Measurements from ENCODE around the gene SLC44A1.
"Not testable (repeated sequence)": the region's sequence is repeated elsewhere in the genome, so short reads cannot be mapped to it uniquely, and the experiment has no call there.

The SLC44A1 gene

DNA sequence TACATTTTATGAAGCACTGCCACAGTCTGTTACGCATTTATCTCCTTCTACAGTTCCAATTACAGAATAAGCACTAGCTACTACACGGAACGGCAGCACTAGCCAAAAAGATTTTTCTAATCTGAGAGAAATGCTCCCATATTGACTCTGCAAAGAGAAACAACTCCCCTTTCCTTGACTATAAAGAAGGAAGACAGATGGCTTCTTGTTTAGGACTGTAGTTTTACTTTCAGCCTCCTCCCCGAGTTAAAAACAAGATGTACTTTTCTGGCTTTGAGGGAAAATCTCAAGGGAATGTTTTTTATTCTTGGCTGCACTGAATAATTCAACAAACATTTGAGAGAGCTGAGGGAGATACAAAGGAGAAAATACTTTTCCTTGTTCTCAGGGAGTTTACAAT is 1.9 kb upstream of the SLC44A1 start:
- DNase-seq (ENCODE audit: low spot score) = no peak

- peak; percentile 22 for DNase-seq (ENCODE audit: low spot score)
Observed at GRCh38 chr9:105243015-105243686, 1.3 kb upstream of the SLC44A1 start.

DNA sequence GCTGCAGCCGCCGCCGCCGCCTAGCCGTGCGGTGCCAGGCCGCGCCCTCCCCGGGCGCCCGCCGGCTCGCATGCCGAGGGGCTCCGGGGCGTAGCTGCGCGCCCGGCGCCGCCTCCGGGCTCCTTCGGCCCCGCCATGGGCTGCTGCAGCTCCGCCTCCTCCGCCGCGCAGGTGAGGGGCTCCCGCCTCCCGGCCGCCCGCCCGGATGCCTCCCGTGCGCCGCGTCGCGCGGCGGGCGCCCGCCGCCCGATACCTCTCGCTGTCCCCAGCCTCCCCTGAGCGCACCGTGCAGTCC is 230 bp downstream of the SLC44A1 start:
- no peak for DNase-seq (ENCODE audit: low spot score)

- DNase-seq (ENCODE audit: low spot score) = peak; percentile 67
Observed at GRCh38 chr9:105245029-105245890, 809 bp downstream of the SLC44A1 start.

GRCh38 chr9:105245891-105246161 is 1.4 kb downstream of the SLC44A1 start:
- DNase-seq (ENCODE audit: low spot score) = no peak

GRCh38 chr9:105246656-105247173 is 2.3 kb downstream of the SLC44A1 start:
- DNase-seq (ENCODE audit: low spot score) = no peak

- no peak for DNase-seq (ENCODE audit: low spot score)
Observed at GRCh38 chr9:105248691-105249090, 4.2 kb downstream of the SLC44A1 start.

- no peak for DNase-seq (ENCODE audit: low spot score)
Observed at GRCh38 chr9:105251133-105251532, 6.7 kb downstream of the SLC44A1 start.

- DNase-seq (ENCODE audit: low spot score) = no peak
Observed at GRCh38 chr9:105251733-105252404, 7.4 kb downstream of the SLC44A1 start.

GRCh38 chr9:105252405-105252756 is 7.9 kb downstream of the SLC44A1 start:
- no peak for DNase-seq (ENCODE audit: low spot score)

DNA sequence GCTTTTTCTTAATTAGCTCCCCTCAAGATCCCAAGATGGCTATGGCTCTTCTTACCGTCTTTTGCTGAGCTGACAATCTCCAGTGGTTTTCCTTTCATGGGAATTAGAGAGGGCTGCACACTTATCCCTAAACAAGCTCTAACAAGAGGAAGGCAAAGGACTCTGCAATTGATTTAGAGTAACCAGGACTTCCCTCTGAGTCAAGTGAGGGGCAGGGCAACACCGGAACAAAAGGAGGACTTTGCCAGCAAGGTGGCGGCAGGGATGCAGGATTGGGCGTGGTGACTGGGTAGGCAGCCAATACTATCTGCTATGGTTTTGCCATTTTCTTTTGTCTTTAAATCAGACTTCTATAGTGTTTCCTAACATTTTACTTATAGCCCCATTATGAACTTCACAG is 9.8 kb downstream of the SLC44A1 start:
- DNase-seq (ENCODE audit: low spot score) = no peak

GRCh38 chr9:105255421-105255820 is 11.0 kb downstream of the SLC44A1 start:
- no peak for DNase-seq (ENCODE audit: low spot score)

- DNase-seq (ENCODE audit: low spot score) = not testable (repeated sequence)
Observed at GRCh38 chr9:105256569-105256968, 12.1 kb downstream of the SLC44A1 start.

DNA sequence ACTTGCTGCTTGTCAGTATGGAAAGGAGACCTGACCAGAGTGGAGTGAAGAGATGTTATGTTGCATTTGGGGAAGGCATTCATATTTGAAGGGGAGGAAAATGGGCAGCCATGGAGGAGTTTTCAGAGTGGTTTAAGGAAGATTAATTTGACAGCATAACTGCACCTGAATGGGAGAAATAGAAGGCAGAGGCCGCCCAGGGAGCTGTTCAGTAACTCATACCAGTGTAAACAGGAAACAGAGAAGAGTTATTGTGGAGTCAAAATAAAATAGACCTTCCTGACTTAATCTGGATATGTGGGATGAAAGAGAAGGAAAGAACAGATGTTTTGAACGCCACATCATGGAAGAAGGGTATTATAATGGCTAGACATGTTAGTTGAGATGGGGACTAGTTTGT is 13.4 kb downstream of the SLC44A1 start:
- DNase-seq (ENCODE audit: low spot score) = no peak

DNA sequence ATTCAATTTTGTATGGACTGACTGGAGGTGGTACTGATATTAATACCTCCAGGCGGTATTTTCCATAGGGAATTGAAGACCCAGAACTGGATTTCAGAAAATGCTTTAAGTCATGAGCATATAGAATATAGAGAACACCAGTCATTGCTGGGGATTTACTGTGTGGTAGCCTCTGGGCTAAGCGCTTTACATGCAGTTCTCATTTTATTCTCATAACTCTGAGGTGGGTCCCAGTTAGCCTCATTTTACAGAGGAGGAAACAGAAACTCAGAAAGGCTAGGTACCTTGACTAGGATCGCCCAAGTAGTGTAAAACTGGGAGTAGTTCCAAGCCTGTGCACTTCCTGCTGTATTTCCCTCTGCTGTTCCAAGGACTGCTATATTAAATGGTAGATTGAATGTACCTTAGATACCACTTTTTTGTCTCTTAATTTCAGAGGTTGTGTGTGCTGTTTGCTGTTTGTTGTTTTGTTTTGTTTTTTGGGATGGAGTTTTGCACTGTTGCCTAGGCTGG is 13.8 kb downstream of the SLC44A1 start:
- no peak for DNase-seq (ENCODE audit: low spot score)

DNA sequence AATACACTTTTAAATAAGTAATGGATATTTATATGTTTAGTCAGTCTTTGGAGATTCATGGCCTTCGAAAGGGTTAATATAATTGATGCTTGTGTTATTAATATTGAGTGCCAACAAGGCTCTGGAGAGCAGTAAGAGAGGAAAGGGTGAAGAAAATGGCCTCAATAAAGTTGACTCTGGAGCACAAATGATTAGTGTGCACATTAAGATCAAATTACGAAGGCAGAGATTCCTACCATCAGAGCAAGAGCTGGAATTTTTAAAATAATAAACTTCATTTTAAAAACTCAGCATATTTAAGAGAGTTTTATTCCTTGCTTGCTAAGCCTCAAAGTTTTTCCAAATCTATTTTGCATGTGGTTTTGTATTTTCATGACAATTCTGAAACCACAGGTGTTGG is 14.8 kb downstream of the SLC44A1 start:
- no peak for DNase-seq (ENCODE audit: low spot score)

DNA sequence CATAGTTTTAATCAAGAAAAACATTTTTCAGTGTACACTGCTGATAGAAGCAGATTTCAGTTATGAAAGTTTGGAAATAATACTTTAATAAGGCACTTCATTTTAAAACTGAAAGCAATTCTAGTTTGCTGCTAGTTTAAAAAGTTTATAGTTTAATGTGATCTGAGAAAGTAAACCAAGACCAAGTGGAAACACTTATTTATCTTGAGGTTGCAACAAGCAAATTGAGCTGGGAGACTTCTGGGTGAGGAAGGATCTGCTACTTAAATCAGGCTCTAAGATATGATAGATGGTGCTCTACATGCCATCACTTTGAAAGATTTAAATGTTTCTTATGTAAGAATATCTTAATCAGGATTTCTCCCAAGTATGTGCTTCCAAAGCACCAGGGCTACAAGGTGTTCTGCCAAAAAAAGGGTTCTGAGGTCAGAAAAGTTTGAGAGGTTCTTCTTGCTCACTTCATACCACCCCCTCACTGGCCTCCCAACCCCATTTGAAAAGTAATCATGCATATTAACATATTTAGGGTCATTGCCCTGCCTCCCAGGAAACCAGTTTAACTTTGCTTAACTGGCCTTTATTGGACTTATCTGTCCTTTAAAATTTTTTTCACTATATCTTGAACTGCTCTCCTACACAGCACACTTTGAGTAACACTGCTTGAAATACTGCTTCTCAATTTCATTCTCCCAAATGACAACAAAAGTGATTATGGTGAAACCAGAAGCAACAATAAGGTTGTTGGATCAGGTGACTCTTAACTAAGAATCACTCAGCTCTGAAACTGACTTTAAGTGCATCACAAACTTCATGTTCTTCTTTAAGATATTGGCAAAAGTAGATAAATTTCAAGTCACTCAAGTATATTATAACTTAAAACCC is 15.5 kb downstream of the SLC44A1 start:
- DNase-seq (ENCODE audit: low spot score) = no peak

DNA sequence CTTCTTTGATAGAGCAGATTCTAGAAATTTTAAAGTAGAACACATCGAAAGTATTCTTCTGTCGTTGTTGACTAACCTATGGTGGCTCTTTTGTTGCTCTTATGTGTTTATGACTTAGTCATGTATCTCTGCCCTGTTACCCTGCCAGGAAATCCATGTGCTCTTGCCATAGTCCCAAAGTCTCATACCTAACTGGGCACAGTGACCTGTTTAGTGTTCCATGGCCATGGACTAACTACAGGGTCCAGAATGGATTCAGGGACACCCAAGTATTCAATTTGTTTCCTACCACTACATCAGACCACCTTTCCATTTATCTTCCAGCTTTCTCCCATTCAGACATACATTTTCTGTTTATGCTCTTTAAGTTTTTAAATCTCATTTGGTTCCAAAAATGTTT is 18.0 kb downstream of the SLC44A1 start:
- no peak for DNase-seq (ENCODE audit: low spot score)

GRCh38 chr9:105264380-105264779 is 19.9 kb downstream of the SLC44A1 start:
- peak; percentile 90 for DNase-seq (ENCODE audit: low spot score)

DNA sequence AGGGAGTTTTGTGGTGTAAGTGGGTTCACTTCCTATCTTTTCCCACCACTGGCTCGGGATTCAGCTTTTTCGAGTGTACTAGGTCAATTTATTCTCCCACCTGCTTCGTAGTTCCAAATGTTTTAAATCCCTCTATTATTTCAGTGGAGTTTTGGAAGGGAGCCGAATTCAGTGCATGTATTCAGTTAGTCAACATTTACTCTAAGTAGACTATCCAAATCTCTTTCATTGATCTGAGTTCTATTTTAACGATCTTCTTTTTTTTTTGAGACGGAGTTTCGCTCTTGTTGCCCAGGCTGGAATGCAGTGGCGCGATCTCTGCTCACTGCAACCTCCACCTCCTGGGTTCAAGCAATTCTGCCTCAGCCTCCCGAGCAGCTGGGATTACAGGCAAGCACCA is 23.8 kb downstream of the SLC44A1 start:
- not testable (repeated sequence) for DNase-seq (ENCODE audit: low spot score)

DNA sequence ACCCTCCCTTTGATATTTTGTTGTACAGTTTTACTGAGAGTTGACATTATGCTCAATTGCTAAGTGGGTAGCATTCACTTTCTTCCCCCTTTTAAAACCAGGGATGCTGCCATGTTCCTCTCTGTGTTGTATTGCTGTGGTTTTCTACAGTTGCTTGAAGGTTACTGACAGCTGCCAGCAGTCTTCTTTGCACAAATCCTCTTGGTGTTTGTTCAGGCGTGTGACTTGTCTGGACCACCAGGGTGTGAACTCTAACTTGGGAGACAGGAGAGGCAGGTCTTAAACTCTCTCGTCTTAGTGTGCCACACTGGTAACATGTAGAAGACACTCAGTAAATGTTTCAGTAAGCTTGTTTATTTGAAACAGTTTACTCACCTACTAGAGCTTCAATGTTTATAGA is 25.1 kb downstream of the SLC44A1 start:
- DNase-seq (ENCODE audit: low spot score) = no peak

- no peak for DNase-seq (ENCODE audit: low spot score)
Observed at GRCh38 chr9:105270711-105271110, 26.3 kb downstream of the SLC44A1 start.
